Keratinocyte (primary cell): Measurements from ENCODE around the gene CUL2.

Experiments
- CTCF ChIP-seq, 3 experiments: IDR thresholded peaks in 1 of 3; conservative IDR thresholded peaks in 1 of 3; optimal IDR thresholded peaks in 1 of 3; 2 replicates in 2 of 3; 3 replicates in 1 of 3; pipeline versions ENCODE3 to v1.5.1; 2011; ENCODE audit warnings: low read length in 3 of 3, mild to moderate bottlenecking in 3 of 3, moderate library complexity in 2 of 3, control low read depth in 1 of 3, inconsistent platforms in 1 of 3; ENCODE audit not compliant: insufficient read depth in 2 of 3; ENCODE audit errors: extremely low read depth in 1 of 3
- EZH2 ChIP-seq: IDR thresholded peaks from one replicate; pipeline ENCODE4 v1.6.1; 2012; ENCODE audit warnings: inconsistent platforms, mild to moderate bottlenecking, low read length, moderate library complexity

- TF ChIP-seq EZH2 (no peak), CTCF (optimal IDR thresholded peaks at IDR 0.05 in 1 of 3, IDR thresholded peaks at IDR 0.05 in 1 of 3, conservative IDR thresholded peaks at IDR 0.05 in 1 of 3; ENCODE audit: extremely low read depth in 1 of 3, insufficient read depth in 2 of 3, low read length in 3 of 3) (no peak)
These were observed 22.4 kb upstream of the CUL2 start for GRCh38 chr10:35112571-35112970.
